Neural progenitor cell (in vitro differentiated cells): Measurements from ENCODE around the gene PCGF5.

Experiments
- EZH2phosphoT487 ChIP-seq: fragments of 200-600 bp; sonication (generic); IDR thresholded peaks from 2 replicates; pipeline ENCODE4 v1.6.1; 2017; ENCODE audit warnings: antibody characterized with exemption
- TF ChIP-seq, protein P1 (sequence below): fragments of 200-600 bp; sonication (generic); IDR thresholded peaks from 2 replicates; pipeline ENCODE4 v1.5.1; 2017; ENCODE audit warnings: antibody characterized with exemption, mild to moderate bottlenecking

DNA sequence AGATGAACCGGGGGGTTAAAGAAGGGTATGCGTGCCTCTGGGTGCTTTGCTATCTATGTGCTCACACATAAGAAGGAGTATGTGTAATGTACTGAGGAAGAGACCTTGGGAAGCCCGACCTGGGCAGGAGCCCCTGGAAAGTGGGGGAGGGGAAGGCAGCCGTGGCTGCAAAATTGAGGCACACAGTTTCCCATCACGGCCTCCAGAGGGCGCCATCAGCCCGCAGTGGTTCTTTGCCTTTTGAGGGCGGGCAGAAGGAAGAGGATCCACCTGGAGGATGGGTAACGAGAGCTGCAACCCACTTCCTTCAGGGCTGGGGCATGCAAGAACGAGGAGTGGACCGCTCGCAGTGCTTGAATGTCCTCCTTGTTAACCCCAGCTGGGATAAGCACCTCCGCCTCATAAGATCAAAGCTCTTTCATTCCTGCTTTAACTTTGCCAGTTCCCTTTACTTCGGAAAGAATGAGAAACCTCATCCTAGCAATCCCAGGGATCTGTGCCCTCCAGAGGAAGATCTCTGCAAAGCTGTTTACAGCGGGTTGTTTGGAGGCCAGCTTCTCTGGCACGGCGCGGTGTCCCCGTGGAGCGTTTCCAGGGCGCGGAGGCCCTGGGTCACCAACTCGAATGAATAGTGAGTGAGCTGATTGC lies 77.9 kb downstream of the PCGF5 start:
- TF ChIP-seq, protein P1, sequence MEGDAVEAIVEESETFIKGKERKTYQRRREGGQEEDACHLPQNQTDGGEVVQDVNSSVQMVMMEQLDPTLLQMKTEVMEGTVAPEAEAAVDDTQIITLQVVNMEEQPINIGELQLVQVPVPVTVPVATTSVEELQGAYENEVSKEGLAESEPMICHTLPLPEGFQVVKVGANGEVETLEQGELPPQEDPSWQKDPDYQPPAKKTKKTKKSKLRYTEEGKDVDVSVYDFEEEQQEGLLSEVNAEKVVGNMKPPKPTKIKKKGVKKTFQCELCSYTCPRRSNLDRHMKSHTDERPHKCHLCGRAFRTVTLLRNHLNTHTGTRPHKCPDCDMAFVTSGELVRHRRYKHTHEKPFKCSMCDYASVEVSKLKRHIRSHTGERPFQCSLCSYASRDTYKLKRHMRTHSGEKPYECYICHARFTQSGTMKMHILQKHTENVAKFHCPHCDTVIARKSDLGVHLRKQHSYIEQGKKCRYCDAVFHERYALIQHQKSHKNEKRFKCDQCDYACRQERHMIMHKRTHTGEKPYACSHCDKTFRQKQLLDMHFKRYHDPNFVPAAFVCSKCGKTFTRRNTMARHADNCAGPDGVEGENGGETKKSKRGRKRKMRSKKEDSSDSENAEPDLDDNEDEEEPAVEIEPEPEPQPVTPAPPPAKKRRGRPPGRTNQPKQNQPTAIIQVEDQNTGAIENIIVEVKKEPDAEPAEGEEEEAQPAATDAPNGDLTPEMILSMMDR = peak; percentile 94
- no peak for TF ChIP-seq EZH2phosphoT487
